ENCODE measurements around the gene USP35. TPM values are rescaled to one million over a fixed set of nuclear protein-coding genes. Genes with fewer than 3 reads are reported as not detected.

USP35 gene
- total and polyA plus RNA-seq, 2 donors (not counting 1 experiment from before 2014, with no cell fraction given) = 4.6 to 13.0 TPM

GRCh38 chr11:78224506-78224905, 35.8 kb downstream of the USP35 start:
- Histone ChIP-seq H3K27me3 (ENCODE audit: control insufficient read depth, insufficient read depth, low read length) (no peaks in the 10 kb centered on the region), H3K4me1 (ENCODE audit: control insufficient read depth, extremely low read depth, insufficient read depth, low read length) (no peaks in the 10 kb centered on the region), H3K36me3 (ENCODE audit: control insufficient read depth, insufficient read depth, low read length) (peaks cover 10% of the 10 kb centered on the region), H3K27ac (ENCODE audit: insufficient read depth, low read length) (no peak overlapping the region), H3K4me3 (replicated peaks in 1 of 4; ENCODE audit: control extremely low read depth in 1 of 4, insufficient read depth in 1 of 4, low read depth in 3 of 4, low read length in 4 of 4) (no peak overlapping the region), H4K20me1 (ENCODE audit: control insufficient read depth, extremely low read depth, insufficient read depth, low read length) (no peaks in the 10 kb centered on the region), H3K9ac (ENCODE audit: insufficient read depth, low read length) (no peak overlapping the region), H3K9me3 (ENCODE audit: control insufficient read depth, insufficient read depth, low read depth, low read length) (no peaks in the 10 kb centered on the region), H2AFZ (ENCODE audit: low read length) (no peak overlapping the region), H3K4me2 (ENCODE audit: extremely low read depth, insufficient read depth, low read length) (no peak overlapping the region), H3K79me2 (ENCODE audit: control insufficient read depth, insufficient read depth, low read length) (no peaks in the 10 kb centered on the region)
- TF ChIP-seq, protein P1, sequence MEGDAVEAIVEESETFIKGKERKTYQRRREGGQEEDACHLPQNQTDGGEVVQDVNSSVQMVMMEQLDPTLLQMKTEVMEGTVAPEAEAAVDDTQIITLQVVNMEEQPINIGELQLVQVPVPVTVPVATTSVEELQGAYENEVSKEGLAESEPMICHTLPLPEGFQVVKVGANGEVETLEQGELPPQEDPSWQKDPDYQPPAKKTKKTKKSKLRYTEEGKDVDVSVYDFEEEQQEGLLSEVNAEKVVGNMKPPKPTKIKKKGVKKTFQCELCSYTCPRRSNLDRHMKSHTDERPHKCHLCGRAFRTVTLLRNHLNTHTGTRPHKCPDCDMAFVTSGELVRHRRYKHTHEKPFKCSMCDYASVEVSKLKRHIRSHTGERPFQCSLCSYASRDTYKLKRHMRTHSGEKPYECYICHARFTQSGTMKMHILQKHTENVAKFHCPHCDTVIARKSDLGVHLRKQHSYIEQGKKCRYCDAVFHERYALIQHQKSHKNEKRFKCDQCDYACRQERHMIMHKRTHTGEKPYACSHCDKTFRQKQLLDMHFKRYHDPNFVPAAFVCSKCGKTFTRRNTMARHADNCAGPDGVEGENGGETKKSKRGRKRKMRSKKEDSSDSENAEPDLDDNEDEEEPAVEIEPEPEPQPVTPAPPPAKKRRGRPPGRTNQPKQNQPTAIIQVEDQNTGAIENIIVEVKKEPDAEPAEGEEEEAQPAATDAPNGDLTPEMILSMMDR (conservative IDR thresholded peaks at IDR 0.05 in 1 of 2, IDR thresholded peaks at IDR 0.05 in 1 of 2; ENCODE audit: low read depth in 1 of 2, low read length in 2 of 2) = no peak
- no peak for TF ChIP-seq EZH2 (IDR thresholded peaks at IDR 0.05; ENCODE audit: low read length, missing control alignments)
- DNase-seq (ENCODE audit: low read depth in 2 of 2) = no peak

DNA sequence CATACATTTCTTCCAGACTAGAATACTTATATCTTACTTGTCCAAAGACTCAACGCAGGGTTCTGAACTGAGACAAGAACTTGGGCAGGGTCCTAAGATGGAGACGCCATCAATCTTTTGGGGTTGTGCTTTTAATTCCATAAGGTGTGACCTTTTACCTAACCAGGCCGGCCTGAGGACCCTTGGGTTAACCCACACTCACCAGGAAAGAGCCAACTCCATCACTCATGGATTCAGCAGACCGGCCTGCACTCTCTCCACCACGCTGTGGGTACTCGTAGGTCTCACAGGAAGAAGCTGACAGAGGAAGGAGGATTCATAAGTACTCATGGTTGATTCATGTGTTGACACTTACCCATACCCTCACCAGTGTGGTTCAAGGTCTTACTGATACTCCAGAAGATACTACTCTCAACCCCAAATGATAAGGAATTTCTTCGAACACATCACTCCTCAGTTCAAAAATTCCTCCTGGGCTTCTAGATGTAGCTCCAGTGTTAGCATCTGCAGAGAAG, 36.2 kb downstream of the USP35 start:
- H3K4me3 ChIP-seq (replicated peaks in 1 of 4; ENCODE audit: control extremely low read depth in 1 of 4, insufficient read depth in 1 of 4, low read depth in 3 of 4, low read length in 4 of 4) = no peak overlapping the region
- H3K4me1 ChIP-seq (ENCODE audit: control insufficient read depth, extremely low read depth, insufficient read depth, low read length) = no peaks in the 10 kb centered on the region
- no peaks in the 10 kb centered on the region for H3K27me3 ChIP-seq (ENCODE audit: control insufficient read depth, insufficient read depth, low read length)
- no peak overlapping the region for H3K4me2 ChIP-seq (ENCODE audit: extremely low read depth, insufficient read depth, low read length)
- DNase-seq (ENCODE audit: low read depth in 2 of 2) = no peak
- no peaks in the 10 kb centered on the region for H4K20me1 ChIP-seq (ENCODE audit: control insufficient read depth, extremely low read depth, insufficient read depth, low read length)
- H3K27ac ChIP-seq (ENCODE audit: insufficient read depth, low read length) = no peak overlapping the region
- H3K9ac ChIP-seq (ENCODE audit: insufficient read depth, low read length) = no peak overlapping the region
- H3K9me3 ChIP-seq (ENCODE audit: control insufficient read depth, insufficient read depth, low read depth, low read length) = no peaks in the 10 kb centered on the region
- H2AFZ ChIP-seq (ENCODE audit: low read length) = no peak overlapping the region
- H3K36me3 ChIP-seq (ENCODE audit: control insufficient read depth, insufficient read depth, low read length) = peaks cover 8% of the 10 kb centered on the region
- TF ChIP-seq EZH2 (IDR thresholded peaks at IDR 0.05; ENCODE audit: low read length, missing control alignments) = no peak
- TF ChIP-seq, protein P1 (conservative IDR thresholded peaks at IDR 0.05 in 1 of 2, IDR thresholded peaks at IDR 0.05 in 1 of 2; ENCODE audit: low read depth in 1 of 2, low read length in 2 of 2) = no peak
- no peaks in the 10 kb centered on the region for H3K79me2 ChIP-seq (ENCODE audit: control insufficient read depth, insufficient read depth, low read length)

DNA sequence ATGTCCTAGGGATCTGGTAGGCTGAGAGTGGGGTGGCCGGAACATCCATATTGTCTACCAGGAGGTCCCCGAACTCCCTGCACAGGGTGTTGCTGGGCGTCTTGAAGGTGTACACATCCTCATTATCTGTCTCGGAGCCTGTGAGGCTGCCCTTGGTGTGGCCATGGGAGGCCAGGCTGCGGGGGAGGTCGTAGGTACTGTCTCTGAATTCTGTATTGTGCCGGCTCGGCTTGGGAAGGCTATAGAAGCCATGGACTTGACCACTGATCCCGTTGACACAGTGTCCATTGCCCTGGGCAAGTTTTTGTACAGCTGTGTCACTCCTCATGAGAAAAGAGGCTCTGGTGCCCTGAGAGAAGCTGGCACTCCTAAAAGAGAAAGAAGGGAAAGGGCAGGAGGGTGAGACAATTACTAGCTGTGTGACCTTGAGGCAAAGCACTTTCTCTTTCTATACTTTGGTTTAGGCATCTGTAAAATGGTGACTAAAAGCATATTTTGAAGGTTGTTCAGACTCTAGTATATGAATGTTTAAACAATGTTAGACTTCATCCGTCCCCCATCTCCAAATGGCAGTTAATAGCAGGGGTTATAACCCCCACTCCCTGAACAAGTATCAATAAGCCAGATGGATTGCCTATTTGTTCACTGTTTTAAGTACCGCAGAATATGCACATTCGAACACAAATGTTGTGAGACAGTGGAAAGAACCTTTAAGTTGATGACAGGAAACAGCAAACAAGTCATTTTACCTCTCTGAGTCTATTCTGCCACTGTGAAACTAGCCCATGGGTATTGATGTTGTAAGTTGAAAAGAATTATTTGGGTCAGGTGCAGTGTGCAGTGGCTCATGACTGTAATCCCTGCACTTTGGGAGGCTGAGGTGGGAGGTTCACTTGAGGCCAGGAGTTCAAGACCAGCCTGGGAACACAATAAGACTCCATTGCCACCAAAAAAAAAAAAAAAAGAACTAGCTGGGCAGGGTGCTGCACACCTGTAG, 38.3 kb downstream of the USP35 start:
- Histone ChIP-seq H3K27ac (ENCODE audit: insufficient read depth, low read length) (no peak overlapping the region), H3K9me3 (ENCODE audit: control insufficient read depth, insufficient read depth, low read depth, low read length) (no peaks in the 10 kb centered on the region), H3K27me3 (ENCODE audit: control insufficient read depth, insufficient read depth, low read length) (no peaks in the 10 kb centered on the region), H4K20me1 (ENCODE audit: control insufficient read depth, extremely low read depth, insufficient read depth, low read length) (no peaks in the 10 kb centered on the region), H3K9ac (ENCODE audit: insufficient read depth, low read length) (no peak overlapping the region), H3K4me1 (ENCODE audit: control insufficient read depth, extremely low read depth, insufficient read depth, low read length) (no peaks in the 10 kb centered on the region), H3K36me3 (ENCODE audit: control insufficient read depth, insufficient read depth, low read length) (peaks cover 2% of the 10 kb centered on the region), H3K4me2 (ENCODE audit: extremely low read depth, insufficient read depth, low read length) (no peak overlapping the region), H3K4me3 (replicated peaks in 1 of 4; ENCODE audit: control extremely low read depth in 1 of 4, insufficient read depth in 1 of 4, low read depth in 3 of 4, low read length in 4 of 4) (no peak overlapping the region), H2AFZ (ENCODE audit: low read length) (no peak overlapping the region), H3K79me2 (ENCODE audit: control insufficient read depth, insufficient read depth, low read length) (no peaks in the 10 kb centered on the region)
- no peak for DNase-seq (ENCODE audit: low read depth in 2 of 2)
- no peak for TF ChIP-seq EZH2 (IDR thresholded peaks at IDR 0.05; ENCODE audit: low read length, missing control alignments)
- TF ChIP-seq, protein P1 (conservative IDR thresholded peaks at IDR 0.05 in 1 of 2, IDR thresholded peaks at IDR 0.05 in 1 of 2; ENCODE audit: low read depth in 1 of 2, low read length in 2 of 2) = no peak

Measured in fibroblast of lung (primary cell).